NCI-H345 treated with DMSO at 0.1 percent for 48 hours (cell line): ENCODE results near the gene WBP2NL.

ENCODE experiments used
- DNase-seq: peaks from one replicate; lab custom pipeline; 2025; ENCODE audit not compliant: unreplicated experiment; lab: John Stamatoyannopoulos, UW

WBP2NL gene

DNA sequence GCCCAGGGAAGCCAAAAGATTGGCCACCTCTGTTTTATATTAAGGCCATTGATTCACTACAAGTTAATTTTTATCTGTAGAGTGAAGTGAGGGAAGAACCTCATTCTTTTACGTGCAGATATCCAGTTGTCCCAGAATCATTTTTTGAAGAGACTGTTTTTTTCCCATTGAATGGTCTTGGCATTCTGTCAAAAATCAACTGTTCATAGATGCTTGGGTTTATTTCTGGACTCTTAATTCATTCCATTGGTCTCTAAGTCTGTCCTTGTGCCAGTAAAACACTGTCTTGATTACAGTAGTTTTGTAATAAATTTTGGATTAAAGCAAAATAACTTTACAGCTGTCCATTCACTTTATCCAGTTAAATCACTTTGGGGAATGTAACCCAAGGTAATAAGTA is 26.8 kb downstream of the WBP2NL start:
- DNase-seq, result no peak

DNA sequence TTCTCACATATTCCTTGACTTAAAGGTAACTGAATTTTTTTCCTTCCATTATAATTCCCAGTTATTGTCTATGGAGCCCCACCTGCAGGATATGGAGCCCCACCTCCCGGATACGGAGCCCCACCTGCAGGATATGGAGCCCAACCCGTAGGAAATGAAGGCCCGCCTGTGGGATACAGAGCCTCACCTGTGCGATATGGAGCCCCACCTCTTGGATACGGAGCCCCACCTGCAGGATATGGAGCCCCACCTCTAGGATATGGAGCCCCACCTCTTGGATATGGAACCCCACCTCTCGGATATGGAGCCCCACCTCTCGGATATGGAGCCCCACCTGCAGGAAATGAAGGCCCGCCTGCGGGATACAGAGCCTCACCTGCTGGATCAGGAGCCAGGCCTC is 28.1 kb downstream of the WBP2NL start:
- DNase-seq, result no peak

DNA sequence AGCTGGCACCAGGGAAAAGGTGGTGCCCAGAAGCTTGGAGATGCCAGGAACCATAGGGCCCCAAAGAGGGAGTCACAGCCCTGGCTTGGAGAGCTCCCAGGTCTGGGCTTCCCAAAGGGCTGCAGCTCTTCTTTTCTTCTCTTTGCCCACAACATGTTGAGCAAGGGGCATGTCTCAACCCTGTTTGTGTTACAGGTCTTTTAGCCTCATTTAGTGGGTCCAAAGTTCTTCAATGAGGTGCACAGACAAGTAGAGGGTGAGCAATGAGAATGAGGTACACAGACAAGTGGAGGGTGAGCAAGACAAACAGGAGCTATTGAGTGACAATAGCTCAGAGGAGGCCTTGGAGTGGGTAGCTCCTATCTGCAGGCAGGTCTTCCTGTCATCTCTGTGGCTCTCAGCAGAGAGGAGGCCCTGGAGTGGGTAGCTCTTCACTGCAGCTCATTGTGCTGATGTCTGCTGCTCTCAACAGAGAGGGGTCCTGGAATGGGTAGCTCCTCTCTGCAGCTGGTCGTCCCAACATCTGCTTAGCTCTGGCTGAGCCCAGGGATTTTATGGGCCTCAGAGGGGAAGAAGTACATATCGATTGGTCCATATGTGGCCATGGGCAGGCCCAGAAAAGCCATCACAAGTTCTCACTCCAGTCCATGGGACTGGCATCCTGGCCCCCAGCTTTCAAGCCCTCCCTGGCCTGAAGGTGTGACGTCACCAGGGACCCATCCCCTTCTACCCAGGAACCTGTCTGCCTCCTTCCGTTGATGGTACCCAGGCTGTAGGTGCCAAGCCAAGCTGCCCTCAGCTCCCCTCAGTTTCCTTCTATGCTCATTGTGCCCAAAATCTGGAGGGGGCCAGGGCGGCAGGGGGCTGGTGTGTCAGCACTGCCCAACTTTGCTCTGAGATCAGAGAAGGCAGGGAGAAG is 34.9 kb downstream of the WBP2NL start:
- DNase-seq, result no peak

DNA sequence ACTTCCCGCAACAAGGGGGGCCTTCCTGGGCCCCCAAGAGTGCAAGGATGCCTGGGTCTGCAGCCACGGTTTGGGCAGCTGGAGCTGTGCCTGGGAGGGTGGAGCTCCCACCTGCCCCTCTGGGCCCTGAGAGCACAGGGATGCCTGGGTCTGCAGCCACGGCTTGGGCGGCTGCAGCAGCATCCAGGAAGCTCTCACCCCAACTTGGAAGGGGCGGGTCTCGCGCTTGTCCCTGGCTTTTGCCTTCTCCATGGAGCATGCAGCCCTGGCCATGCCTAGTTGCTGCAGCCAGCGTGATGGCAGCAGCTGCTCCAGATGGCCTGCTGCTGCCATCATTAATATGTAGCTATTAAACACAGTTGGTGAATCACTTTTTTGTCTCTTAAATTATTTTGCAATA is 36.7 kb downstream of the WBP2NL start:
- DNase-seq, result no peak

DNA sequence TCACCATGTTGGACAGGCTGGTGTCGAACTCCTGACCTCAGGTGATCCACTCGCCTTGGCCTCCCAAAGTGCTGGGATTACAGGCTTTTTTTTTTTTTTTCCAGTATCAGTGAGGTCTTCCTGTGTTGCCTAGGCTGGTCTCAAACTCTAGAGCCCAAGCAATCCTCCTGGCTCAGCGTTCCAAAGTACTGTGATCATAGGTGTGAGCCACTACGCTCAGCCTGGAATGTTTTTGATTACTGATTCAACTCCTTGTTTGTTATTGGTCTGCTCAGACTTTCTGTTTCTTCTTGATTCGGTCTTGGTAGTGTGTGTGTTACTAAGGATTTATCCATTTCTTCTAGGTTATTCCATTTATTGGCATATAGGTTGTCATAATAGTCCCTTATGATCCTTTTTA is 40.7 kb downstream of the WBP2NL start:
- DNase-seq, result no peak

DNA sequence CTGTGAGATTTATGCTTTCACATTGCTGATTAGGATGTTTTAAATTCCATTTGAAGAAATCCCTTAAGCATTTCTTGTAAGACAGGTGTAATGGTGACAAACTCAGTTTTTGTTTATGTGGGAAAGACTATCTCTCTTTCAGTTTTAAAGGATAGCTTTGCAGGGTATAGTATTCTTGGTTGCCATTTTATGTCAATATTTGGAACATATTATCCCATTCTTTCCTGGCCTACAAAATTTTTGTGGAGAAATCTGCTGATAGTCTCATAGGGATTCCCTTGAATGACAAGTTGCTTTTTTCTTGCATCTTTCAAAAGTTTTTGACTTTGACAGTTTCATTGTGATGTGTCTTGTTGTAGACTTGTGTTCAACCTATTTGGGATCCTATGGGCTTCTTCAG is 43.2 kb downstream of the WBP2NL start:
- DNase-seq, result no peak

DNA sequence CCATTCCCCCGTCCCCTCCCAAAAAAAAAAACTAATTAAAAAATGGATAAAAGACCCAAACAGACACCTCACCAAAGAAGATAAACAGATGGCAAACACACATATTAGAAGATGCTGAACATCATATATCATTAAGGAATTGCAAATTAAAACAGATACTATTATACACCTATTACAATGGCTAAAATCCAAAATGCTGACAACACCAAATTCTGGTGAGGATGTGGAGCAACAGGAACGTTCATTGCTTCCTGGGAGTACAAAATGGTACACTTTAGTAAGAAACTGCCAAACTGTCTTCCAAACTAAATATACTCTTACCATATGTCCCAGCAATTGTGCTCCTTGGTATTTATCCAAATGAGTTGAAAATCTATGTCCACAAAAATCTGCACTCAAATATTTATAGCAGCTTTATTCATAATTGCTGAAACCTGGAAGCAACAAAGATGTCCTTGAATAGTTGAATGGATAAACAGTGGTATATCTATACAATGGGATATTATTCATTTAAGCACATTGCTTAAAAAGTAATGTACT is 52.1 kb downstream of the WBP2NL start:
- DNase-seq, result no peak

DNA sequence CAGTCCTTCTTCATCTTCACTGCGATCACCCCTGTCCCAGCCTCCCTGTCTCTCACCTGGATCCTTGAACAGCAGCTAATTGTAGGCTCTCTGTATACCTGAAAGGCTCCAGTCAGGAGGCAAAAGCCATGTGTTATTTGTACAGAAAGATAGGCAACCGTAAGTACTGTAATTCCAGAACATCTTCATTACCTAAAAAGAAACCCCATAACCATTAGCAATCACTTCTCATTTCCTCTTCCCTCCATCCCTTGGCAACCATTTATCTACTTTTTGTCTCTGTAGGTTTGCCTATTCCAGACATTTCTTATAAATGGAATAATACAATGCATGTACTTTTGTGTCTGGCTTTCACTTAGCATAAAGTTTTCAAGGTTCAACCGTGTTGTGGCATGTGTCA is 54.2 kb downstream of the WBP2NL start:
- DNase-seq, result no peak

DNA sequence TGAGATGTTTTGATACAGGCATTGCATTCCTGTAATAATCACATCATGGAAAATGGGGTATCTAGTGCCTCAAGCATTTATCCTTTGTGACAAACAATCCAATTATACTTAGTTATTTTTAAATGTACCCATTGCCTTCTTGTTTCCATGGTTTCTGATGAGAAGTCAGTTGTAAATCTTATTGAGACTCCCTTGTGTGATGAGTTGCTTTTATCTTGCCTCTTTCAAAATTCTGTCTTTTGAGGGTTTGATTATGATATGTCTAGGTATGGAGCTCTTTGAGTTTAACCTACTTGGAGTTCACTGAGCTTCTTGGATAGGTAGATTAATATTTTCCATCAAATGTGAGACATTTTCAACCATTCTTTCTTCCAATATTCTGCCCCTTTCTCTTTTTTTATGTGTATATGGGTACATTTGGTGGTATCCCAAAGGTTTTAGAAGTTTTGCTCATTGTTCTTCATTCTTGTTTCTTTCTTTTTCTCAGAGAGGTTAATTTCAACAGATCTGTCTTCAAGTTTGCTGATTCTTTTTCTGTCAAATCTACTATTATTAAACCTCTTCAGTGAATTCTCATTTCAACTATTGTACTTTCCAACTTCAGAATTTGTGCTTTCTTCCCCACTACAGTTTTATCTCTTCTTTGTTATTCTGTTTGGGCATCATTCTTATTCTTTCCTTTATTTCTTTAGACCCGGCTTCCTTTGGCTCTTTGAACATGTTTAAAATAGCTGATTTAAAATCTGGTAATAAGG is 58.3 kb downstream of the WBP2NL start:
- DNase-seq, result no peak

DNA sequence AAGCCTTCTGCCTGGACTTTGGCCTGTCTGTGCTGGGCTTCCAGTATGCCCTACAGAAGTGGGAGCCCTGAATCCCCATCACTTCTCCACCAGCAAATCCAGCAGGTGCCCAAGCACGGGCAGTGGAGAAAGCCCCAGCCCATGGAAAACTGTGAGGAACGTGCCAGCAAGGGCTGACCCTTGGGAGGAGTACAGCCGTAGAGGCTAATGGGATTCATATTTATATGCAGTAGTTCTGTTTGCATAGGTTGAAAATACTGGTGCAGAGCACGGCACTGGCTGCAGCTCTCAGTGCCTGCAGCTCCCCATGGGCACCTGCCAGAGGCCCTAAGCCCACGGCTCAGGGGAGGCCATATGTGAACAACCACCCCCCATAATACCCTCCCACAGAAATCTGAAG is 61.9 kb downstream of the WBP2NL start:
- no peak for DNase-seq

DNA sequence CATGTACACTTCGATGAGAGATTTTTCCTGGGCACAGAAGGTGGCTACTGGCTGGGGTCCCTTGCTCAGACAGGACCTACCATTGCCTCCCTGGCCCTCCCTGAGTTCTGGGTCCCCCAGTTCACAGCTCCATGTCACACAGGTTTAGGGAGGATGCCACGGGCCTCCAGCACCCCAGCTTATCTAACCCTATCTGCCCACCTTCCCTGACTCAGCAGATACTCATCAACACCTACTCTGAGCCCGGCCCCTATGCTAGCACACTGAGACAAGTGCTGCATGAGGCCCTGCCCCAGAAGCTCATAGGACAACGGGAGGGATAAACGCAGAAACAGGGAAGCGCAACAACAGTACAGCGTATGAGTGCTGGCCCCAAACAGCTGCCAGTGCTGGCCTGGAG is 62.5 kb downstream of the WBP2NL start:
- no peak for DNase-seq

DNA sequence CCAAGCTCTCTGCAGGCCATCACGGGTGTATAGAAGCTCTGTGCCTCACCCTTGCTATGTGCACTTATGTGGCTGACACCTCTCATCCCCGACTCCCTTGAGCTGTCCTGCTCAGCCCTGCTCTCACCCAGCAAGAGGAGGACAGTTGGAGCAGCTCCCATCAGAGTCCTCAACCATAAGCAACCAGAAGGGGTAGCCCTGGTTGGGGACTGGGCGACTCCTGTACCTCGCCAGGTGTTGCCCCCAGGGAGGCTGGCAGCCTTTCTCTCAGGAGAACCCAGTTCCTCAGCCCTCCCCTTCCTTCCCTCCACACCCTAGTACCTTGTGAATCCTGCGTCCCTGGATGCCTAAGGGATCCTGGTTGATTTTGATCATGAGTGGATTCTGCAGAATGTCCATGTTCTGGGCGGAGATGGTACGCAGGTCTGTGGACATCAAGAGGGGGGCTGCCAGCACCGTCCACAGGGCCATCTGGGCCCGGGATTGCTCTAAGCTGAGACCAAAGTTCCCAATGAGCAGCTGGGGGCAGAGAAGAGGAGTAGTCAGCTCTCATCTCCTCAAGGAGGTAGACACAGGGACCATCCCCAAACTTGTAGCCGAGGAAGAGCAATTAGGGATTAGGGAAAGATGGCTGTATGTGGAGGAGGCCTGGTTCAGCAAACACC is 64.0 kb downstream of the WBP2NL start:
- DNase-seq, result no peak

DNA sequence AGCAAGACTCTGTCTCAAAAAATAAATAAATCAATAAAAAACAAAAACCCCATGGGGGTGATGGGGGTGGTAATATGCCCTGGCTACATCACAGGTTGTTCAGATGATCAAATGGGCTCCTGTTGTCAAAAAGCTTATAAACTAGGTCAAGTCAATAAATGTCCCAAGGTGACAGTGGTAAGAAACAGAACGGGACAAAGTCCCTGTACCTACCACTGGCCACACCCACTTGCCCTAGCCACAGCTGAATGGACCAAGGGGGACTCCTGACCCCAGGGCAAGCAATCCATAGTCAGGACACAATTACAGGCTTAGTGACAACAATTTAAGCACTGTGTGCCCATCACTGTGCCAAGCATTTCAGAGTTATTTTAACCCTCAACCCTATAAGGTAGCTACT is 66.0 kb downstream of the WBP2NL start:
- DNase-seq, result no peak

DNA sequence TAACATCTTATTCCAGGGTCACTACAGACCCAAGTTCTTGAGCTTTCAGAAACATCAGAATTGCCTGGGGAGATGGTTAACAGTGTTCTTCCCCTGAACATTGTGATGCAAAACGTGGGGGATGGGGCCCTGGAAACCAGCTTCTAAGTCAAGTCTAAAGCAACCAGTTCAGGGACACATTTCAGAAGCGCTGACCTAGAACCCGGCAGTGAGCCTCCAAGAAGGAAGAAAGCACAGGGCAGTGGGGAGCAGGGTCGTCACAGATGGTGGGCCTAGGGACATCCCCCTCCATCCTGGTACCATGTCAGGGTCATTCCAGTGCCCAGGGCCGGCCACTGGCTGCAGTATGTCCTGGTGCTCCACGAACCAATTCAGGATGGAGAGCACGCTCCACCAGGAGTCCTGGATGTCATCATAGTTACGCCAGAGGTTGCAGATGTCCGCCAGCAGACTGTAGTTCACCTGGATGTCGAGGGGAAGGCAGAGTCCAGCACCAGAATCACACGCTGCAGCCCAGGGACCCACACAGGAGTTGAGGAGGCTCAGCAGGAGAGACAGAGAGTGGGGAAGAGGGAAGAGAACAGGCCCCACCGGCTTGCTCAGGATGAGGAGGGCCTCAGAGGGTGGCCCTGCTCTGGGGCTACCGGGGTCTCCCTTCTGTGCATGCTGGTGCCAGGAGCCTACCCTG is 67.0 kb downstream of the WBP2NL start:
- no peak for DNase-seq

DNA sequence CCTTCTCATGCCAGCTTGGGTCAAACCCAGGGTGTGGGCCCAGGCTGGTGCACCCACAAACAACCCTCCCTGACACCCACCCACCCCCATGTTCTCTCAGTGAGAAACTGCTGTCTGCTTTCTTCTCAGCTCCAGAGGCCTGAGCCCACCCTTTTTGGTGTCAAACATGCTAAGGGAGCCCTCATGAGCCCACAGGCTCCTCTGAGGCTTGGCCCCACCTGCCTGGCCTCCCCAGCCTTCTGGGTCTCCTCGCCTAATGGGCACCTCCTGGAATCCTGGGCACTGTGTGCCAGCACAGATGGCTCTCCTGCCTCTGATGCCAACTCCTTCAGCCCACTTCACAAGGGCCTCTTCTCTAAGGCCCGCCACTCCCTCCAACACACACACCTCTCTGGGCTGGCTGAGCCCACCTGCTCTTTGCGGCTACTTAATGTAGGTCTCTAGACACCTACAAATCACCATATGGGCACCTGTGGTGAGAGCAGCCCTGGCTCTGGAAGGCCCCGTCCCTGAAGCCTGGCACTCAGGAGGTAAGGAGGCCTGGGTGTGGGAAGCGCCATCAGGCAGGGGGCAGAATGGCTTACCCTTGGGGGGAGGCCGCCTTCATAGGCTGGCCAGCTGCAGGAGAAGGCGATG is 67.7 kb downstream of the WBP2NL start:
- DNase-seq, result no peak

DNA sequence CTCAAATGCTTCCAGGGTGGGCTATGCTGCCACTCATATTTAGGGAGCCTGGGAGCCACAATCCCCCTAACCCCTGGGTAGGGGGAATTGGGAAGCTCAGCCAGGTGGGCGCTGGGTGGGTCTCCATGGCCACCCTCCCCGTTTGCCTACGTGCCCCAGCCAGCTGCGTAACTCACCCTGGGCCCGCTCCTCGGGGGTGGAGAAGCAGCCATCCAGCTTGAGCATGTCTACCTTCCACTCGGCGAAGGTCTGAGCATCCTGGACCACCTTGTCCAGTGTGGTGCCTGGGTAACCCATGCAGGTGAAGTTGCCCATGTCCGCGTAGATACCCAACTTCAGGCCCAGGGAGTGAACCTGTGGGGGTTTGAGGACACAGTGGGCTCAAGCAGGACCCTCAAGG is 68.3 kb downstream of the WBP2NL start:
- no peak for DNase-seq

DNA sequence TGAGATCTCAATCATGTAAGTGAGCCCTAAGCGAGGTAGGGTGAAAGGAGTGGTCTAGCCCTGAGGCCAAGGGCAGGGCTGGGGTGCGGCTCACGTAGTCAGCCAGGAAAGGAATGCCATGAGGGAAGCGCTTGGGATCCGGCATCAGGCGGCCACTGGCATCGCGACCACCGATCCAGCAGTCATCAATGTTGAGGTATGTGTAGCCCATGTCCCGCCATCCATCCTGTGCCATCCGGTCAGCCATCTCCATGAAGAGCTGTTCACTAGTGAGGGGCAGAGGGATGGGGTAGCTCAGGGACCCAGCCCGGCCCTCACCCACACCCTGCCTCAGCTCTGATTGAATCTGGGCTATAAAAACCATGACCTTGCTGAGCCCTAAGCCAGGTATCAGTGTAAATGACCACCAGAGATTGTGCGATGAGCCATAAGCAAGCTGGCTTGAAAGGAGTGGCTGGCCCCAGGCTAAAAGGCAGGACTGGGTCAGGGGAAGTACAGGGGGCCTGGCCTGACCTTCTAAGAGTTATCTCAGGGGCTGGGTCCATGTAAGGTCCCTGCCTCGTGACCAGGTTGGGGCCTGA is 69.2 kb downstream of the WBP2NL start:
- DNase-seq, result no peak

DNA sequence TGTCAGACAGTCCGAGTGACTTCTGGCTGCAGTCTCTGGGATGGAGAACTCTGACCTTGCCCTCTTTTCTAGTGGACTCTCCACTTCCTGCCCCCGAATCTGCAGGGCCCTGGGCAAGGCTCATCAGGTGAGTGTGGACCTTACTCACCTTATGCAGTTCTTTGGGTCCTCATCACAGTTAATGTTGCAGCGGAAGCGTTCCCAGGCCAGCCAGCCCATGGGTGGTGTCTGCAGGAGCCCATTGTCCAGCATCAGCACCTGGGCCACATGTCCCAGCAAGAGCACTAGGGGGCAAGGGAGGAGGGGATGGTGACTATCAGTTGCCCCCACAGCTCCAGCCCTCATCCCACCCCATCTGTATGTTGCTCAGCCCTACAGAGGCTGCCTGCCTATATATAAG is 69.7 kb downstream of the WBP2NL start:
- DNase-seq, result no peak

DNA sequence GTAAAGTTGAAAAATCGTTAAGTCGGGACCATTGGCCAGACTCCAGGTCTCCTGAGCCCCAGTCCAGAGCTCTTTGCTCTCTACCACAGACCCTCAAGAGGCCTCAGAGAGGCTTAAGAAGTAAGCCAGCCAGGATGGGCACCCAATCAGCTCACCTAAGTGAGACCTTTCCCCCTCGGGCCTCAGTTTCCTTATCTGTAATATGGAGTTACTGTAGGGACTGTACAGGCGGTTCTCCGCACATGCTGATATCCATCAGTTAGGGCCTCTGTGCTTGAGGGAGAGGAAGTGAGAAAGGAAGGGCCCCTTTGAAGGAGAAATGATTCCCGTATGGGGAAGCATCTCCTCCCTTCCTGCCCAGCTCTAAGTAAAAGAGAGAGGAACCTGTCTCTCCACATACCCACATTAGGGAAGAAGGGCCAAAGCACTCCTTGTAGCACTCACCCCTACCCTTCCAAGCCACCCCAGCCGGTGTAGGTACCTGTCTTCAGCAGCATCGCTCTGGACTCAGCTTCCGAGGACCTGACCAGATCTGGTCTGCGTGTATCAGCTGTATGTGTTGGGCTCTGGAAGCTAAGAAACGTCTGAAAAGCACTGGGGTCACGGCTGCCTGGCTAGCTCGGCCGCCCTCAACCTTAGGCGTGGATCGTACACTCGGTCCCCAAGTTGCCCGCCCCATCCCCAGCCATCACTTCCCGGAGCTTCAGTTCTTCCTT is 71.4 kb downstream of the WBP2NL start:
- no peak for DNase-seq
